Measurements from ENCODE around the gene LRP3.
A peak's percentile ranks its signal among the peaks of the same experiment; 100 is the strongest.
"Not testable (repeated sequence)": the region's sequence is repeated elsewhere in the genome, so short reads cannot be mapped to it uniquely, and the experiment has no call there.

LRP3 gene

DNA sequence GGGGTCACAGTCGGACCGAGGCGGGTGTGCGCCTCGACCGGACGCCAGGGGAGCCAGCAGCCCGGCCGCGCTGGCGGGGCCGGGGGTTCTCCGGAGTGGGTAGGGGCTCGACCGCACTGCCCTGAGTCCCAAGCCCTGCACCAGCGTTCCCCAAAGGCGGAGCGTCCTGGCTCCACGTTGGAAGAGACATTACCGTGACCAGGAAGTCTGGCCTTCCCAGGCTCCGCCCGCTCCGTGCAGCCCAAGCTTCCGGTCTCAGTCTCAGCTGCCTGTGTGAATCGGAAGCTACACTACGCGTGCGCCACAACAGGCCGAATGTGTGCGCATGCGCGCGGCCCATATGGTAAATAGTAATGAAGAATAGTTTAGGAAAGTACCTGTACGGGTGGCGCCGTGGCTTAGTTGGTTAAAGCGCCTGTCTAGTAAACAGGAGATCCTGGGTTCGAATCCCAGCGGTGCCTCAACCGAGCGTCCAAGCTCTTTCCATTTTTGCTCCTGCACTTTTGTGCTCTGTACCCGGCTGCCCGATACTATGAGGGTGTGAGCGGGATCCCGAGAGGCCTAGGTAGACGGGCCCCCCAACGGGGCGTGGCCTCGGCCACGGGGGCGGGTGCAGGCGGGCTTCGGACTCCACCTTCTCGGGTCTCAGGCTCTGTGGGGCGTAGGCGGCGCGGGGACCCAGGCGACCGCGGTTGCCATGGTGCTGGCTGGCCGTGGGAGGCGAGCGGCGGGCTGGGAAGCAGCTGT is 17.3 kb upstream of the LRP3 start:
- peak; percentile 99 for DNase-seq

DNA sequence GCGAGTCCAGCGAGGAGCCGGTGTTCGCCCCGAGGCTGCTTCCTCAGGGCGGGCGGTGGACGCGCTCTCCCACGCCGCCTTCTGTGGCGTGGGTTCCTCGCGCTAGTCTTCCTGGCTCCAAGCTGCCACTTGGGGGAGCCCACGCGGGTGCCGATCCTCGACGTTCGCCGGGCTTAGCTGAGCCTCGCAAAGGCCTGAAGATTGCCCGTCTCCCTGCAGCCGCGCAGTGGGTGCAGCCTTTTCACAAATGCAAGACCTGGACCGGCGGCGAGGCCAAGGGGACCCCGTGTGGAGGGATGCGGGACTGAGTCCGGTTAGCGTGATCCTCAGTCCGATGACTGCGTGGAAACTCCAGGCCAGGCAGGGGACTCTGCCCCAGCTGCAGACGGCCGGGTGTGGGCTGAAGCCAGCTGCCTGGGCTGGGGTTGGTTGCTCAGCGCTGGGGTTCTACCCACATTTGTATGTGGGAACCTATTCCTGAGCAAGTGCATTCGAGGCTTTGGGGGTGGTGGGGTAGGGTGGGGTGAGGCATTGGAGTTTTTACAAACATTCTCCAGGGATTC is 16.6 kb upstream of the LRP3 start:
- peak; percentile 76 for DNase-seq

DNA sequence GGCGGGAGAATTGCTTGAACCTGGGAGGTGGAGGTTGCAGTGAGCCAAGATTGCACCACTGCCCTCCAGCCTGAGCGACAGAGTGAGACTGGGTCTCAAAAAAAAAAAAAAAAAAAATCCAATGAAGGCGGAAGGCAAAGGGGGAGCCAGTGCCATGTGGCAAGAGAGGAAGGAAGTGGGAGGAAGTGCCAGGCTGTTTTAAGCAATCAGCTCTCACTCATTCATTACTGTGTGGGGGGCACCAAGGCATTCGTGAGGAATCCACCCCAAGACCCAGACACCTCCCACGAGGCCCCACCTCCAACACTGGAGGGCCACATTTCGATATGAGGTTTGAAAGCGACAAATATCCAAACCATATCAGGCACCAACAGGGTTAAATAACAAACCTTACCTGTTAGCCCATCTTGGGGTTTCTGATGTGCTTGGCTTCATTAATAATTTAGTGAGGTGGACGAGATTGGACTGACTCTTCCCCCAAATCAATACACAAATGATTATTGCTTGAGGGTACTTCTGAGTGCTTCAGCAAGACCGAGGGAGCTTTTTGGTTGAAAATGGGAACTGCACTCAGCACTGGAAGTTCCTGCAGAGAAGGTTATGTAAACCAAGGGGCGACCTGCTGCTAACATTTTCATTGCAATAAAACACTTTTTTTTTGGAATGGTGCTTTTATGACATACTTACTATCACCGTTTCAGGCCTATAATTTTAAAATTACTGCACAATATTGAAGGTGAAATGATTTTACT is 7.5 kb upstream of the LRP3 start:
- no peak for DNase-seq

DNA sequence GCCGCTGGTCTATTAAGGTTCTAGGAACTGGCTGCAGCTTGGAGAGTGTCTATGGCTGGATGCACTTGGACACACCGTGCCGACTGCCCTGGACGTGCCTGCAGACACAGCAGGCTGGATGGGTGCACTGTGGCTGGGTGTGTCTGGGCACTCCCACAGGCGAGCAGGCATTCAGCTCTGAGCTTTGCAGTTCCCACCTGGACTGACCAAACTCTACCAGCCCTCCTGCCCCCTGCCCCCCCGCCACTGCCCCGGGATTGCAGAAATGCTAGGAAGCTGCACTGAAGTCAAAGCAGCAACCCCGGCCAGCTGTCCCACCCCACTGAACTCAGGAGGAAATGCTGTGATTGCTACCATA is 7.0 kb upstream of the LRP3 start:
- DNase-seq = no peak

DNA sequence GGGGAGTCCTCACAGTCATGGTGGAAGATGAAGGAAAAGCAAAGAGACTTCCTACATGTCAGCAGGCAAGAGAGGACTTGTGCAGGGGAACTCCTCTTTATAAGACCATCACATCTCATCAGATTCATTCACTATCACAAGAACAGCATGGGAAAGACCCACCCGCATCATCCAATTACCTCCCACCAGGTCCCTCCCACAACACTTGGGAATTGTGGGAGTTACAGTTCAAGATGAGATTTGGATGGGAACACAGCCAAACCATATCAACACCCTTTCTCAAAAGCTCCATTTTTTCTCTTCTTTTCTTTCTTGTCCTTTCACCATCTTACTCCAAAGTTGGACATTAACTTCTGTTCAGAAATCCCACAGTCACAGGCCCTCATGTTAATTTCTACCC is 4.7 kb upstream of the LRP3 start:
- DNase-seq = no peak

DNA sequence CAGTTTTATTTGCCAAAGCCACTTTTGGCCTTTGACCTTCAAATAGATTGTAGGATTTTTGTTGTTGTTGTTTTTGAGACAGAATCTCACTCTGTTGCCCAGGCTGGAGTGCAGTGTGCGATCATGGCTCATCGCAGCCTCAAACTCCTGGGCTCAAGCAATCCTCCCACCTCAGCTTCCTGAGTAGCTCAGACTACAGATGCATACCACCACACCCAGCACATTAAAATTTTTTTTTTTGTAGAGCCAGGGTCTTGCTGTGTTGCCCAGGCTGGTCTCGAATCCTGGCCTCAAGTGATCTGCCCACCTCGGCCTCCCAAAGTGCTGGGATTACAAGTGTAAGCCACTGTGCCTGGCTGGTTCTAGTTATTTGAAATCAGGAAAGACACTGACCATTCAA is 3.0 kb upstream of the LRP3 start:
- not testable (repeated sequence) for DNase-seq

DNA sequence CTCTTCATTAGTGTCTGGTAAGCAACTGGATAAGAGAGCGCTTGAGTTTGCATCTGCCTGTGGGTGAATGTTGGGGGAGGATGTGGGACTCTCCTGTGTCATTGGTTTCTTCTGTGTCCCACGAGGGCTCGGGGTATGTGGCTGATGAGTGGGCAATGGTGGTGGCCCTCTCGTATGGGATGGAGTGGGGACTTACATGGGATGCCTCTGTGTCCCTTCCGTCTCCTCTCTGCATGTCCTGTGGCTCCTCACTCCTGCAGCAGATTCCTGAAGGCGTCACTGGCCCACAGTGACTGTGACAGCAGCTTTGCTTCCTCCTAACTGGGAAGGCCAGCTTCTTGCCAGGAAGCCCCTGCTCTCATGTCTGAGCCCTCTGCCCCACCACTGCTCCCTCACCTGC is 2.6 kb upstream of the LRP3 start:
- DNase-seq = no peak

DNA sequence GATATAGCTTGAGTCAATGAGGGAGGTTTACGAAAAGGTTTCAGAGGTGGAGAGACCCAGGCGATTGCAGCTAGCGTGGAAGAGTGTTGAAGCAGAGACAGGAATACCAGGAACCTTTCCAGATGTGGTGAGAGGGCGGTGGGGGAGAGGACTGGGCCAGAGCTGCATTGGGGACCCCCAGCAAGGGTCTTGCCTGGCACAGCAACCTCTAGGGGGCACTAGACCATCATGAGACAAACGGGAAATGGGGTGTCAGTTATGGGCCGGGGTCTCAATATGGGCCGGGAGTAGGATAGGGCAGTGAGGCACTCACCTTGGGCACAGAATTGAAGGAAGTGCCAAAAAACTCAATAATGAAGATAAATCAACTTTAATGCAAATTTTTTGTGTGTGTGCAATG is 2.1 kb upstream of the LRP3 start:
- no peak for DNase-seq

DNA sequence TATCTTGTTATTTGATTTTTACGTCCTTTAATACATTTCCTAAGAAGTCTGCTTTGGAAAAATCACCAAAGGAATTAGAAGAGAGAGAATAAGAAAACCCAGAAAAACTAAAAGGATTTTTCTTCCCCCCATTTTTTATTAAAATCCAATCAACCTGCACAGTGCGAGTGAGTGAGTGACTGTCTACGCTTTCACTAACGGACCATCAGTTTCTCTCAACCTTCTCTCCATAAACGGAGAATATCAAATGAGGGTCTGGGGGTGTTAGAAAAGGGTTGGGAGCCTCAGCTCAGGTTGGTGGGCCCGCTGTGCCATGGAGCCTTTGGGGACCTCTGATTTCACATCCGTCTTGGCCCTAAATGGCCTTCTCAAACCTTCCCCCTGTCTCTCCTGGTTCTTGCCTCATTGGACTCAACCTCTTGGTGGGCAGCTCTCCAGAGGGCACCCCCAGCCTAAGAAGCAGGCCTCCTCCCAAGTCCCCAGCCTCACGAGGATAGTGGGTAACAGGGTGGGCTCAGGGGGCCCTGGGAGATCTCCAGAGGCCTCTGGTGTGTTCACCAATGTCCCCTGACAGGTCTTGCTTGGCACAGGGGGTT is 763 bp upstream of the LRP3 start:
- no peak for DNase-seq

DNA sequence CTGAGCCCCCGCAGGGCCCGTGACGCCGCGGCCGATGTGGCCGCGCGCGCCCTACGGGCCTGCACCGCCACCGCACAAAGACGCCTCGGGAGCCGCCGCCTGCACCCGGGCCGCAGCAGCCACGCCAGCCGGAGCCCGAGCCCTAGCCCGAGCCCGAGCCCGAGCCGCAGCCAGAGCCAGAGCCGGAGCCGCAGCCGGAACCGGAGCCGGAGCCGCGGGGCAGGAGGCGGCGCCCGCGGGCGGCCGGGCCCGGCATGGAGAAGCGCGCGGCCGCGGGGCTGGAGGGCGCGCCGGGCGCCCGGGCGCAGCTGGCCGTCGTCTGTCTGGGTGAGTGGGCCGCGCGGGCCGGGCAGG is 379 bp downstream of the LRP3 start:
- DNase-seq = no peak

DNA sequence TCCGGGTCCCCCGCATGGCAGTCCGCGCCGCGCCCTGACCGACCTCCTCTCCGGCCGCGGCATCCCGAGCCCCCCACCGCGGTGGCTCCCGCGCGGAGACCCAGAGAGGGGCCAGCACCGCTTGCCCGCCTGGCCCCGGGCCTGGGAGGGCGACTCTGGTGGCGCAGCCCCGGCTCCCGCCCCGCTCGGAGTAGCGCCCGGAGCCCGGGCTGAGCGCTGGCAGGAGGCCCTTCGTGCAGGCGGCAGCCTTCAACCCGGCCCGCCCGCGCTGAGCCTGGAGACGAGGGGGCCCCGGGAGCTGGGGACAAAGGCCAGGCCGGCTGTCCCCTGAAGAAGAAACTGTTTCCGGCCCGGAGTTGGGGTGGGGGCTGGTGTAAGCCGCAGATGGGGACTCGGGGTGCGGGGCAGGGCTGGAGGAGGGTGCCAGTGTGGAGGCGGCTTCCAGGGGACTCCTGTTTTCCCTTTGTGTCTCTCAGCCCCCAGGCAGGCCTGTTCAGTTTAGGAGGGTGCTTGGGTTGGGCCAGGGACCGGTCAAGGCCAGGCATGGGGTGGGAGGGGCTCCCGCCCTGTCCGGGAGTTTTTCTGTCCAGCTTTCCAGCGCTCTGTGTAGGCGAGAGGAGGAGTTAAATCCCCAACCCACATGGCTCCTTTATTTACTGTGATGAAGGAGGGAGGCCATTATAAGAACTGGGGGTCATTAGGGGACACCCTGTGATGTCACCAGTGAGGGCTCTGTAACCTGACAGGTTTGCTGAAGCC is 935 bp downstream of the LRP3 start:
- DNase-seq = no peak

DNA sequence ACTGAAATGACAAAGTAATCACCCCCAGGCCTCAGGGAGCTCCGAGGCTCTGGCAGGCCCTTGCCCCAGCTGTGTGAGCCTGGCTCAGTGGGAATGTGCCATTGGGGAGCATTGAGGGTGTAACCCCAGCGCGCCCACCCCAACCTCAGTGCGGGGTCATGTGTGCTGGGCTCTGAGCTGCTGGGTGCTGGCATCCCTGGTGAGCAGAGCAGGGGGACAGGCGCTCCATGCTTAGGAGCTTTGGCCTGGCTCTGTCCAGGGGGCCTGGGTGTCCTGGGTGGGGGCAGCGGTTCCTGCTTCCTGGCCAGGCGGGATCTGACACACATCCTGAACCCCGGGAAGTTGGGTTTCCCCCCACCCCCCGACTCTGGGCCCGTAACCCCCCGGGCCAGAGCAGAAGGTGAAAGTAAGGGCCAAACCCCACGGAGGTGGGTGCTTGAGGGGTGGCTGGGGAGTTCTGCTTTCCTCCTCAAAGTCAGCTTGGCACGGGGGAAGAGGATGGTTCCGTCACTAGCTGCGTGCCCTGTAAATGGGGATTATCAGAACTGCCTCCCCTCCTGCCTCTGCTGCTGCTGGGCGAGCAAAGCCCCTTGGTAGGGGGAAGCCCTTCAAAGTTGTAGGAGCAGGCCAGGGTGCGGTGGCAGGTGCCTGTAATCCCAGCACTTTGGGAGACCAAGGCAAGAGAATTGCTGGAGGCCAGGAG is 1.7 kb downstream of the LRP3 start:
- DNase-seq = no peak

DNA sequence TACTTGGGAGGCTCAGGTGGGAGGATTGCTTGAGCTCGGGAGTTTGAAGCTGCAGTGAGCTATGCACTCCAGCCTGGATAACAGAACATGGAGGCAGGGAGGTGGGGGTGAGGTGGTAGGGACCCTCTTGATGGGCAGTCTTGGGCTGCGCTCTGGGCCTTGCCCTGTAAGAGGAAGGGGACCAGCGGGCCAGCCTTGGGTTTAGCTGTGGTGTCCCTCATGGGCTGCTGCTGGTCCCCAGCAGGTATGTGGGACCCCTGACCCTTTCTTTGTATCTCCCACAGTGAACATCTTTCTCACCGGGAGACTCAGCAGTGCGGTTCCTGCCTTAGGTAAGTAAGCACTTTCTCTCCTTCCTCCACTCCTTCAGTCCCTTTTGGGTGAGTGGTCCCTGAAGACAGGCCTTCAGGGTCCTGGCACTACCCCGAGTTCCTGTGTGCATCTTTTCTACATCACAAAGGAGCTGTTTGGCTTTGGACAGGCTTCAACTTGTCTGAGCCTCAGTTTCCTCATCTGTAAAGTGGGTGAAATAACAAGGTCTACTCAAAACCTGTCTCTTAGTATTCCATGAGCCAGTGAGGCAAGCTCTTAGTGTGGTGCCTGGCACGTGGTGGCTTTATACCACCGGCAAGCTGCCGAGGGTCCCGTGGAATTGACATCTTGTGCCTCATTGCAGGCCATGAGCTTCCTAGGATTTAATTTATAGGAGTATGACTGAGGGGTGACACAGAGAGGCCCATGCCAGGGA is 2.5 kb downstream of the LRP3 start:
- DNase-seq = no peak

DNA sequence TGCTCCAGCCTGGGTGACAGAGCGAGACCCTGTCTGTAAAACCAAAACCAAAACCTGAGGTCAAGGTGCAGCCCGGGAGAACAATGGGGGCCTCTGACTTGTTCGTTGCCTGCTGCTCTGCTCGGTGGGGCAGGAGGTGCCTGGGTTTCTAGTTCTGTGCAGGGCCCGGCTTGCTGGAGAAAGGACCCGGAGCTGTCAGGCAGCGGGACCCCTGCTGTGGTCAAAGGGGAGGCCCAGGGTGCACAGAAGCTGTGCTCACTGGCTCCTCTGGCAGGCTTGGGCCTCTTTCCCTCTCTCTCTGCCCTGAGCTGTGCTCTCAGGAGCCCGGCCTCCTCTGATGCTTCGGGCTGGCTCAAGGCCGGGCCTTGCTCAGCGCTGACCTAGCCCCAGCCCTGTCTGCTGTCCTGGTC is 3.5 kb downstream of the LRP3 start:
- no peak for DNase-seq

DNA sequence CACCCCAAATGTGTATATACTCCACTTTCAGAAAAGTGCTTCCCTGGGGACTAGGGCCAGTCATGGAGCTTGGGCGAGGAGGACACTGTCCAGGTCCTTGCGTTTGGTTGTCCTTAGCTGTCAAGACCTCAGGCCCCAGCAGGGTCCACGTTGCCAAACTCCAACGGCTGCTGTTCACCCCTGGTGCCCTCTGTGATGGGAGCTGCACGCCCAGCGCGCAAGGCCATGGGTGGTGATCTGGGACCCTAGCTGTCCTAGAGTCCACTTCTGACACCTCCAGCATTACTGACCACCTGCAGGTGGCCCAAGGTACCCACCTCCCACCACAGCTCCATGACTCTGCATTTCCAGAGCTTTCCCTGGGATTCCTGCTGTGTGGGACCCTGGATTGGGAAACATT is 4.0 kb downstream of the LRP3 start:
- no peak for DNase-seq

DNA sequence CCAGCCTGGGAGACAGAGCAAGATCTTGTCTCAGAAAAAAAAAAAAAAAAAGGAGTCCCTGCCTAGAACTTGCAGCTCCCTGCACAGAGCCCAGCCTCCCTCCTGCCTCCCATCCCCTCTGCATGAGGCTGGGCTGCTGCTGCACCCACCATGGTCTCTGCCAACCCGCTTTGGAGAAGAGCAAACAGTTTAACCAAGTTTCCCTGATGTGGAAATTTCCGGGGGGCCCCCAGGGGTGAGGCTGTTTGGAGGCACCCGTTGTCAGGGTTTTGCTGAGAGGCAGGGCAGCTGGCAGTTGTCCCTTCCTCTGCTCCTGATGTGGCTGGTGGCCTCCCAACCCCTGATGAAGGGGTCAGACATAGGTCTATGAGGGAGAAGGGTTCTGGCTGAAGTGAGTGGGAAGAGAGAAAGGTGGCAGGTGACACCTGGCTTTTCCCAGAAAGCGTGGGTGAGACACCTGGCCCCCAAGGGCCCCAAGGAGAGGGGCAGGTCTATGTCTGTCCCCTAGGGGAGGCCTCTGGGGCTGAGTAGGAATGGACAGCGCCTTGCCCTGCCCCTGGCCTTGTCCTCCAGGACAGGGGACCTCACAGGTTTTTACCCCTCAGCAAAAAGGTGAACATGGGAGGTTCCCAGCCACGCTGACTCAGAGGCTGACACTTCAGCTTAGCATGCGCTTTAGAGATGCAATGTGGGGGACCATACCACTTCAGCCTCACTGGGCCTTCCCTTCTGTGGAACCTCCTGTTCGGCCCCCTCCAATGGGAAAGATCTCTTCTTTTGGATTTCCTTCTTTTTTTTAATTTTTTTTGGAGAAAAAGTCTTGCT is 5.5 kb downstream of the LRP3 start:
- no peak for DNase-seq

DNA sequence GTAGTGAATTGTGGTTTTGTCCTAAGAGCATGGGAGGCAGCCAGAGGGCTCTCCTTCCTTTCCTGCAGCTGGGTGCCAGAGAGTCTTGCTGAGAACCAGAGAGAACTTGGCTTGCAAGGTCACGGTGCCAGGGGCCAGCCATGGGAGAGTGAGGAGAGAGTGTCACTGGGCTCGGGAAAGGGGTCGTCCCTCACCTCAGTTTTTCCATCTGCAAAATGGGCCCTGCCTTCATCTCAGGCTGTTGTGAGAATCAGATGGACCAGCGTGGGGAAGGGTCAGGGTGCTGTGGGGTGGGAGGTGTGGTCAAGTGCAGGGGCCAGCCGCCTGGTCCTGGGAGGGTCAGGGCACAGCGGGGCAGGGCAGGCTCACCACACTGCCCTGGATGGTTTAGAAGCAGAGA is 7.3 kb downstream of the LRP3 start:
- DNase-seq = no peak

DNA sequence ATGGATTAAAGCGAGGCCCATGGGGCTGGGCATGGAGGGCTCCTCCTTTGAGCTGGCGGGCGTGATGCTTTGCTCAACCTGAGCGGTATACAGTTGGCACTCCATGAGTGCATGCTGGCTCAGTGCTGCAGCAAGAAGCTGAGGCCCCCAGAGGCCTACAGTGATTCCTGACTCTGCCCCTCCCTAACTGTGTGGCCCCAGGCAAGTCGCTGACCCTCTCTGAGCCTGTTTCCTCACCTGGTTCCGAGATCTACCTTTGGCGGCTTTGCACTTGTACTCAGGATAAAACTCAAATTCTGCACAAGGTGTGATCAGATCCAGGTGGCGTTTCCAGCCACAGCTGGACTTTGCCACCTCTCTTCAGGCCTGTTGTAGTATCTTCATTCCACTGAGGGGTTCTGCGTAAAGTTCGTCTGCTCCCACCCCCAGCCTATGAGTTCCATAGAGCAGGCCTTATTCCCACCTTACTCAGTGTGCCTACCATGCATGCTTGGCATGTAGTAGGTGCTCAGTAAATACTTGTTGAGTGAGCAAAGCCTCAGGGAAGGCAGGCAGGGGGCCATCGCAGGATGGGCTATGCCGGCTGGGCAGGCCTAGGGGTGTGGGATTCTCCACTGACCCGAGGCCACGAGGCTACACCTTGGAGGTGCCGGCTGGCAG is 7.9 kb downstream of the LRP3 start:
- DNase-seq = no peak

DNA sequence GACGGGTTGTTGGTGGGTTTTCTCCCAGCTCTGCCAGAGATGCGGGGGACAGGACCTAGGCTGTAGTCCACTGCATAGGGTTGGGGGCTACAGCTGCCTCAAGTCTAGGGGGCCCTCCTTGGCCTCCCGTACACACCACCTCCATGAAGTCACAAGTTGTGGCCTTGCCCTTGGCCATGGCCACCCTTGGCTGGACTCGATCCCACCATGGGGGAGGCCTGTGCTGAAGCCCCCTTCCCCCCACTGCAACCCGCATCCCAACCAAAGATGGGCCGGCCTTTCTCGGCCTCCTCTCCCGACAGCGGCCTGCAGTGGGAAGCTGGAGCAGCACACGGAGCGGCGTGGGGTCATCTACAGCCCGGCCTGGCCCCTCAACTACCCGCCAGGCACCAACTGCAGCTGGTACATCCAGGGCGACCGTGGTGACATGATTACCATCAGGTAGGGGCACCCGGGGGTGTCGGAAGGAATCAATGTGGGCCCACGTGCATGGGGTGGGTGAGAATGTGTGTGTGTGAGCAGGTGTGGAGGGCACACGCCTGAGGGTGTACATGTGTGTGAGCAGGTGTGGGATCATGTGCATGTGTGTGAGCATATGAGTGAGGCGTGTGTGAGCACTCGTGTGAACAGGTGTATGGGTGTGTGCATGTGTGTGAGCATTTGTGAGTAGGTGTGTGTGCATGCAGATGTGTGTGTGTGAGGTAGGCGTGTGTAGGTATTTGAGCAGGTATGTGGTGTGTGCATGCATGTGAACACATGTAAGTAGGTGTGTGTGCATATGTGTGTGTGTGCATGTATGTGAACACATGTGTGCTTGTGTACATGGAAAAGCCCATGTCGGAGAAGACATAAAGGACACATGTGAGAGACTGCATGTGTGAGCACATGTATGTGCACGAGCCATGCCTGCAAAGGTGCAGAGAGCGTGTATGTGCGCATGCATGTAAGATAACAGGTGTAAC is 8.7 kb downstream of the LRP3 start:
- no peak for DNase-seq

Measured in NK-92 treated with Interleukin-12 subunit alpha and Interleukin-12 subunit beta, amount 100 ng/mL, for 24 hours (cell line).